ENCODE data around the gene RAD1. TPM values are rescaled to one million over a fixed set of nuclear protein-coding genes. Genes with fewer than 3 reads are reported as not detected.

RAD1 gene, protein sequence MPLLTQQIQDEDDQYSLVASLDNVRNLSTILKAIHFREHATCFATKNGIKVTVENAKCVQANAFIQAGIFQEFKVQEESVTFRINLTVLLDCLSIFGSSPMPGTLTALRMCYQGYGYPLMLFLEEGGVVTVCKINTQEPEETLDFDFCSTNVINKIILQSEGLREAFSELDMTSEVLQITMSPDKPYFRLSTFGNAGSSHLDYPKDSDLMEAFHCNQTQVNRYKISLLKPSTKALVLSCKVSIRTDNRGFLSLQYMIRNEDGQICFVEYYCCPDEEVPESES
- total RNA-seq: 10 to 100 TPM; 25.4 to 32.4 TPM
- total RNA-seq: 22.9 to 34.4 reads per million in 2 donors

DNA sequence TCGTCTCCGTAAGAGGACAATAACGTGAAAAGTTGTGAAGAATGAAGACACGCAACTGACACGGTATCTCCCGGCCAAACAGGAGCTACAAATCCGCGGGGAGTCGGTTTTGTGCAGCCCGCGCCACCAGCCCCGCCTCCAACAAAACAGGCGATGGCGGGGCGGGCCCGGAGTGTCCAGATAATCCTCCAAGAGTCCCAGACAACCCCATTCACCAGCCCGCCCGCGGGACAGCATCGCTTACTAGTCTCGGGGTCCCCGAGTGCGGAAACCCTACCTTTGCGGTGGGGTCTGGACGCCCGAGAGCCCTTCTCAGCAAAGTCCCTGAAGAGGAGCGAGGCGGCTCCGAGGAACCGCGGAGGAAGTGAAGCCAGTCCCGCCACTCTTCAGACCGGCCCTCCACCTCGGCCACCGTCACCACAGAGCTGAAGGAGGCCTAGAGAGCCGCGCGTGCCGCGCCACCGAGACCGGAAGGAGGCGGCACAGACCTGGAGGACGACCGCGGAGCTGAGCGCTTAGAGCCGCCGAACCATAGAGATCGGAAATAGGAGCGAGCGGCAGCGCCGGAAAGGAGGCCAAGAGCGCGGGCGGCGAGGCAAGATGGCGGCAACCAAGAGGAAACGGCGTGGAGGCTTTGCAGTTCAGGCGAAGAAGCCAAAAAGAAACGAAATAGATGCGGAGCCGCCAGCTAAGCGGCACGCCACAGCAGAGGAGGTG lies at the start of gene RAD1, which contains the start of gene BRIX1:
RAD1 (minus strand) TSS at position 366 of the 717 bp plus-strand sequence. CDS start 612 bp downstream, outside the sequence.
BRIX1 (plus strand) TSS at position 573 of the 717 bp plus-strand sequence; CDS start at position 601, 28 bp downstream.
- no peak within 1 kb of the TSS for H3K27ac Mint-ChIP-seq
- peaks cover 33% of the 10 kb centered on the region for H3K4me1 Mint-ChIP-seq

DNA sequence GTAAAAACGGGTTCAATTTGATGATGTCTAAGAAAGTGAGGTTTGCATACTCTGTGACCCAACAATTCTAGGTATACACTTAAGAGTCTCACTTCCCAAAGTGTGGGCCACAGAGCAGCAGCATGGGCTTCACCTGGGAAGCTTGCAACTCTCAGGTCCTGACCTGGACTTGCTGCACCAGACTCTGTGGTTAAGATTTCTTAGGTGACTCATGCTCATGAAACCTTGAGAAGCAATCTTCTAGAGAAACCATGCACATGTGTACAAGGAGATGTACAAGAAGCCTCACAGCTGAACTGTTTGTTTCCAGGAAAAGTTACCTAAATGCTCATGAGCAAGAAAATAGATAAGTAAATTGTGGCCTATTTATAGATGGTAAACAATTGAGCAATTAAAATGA lies 44.0 kb upstream of the RAD1 start:
- peak overlapping the region; percentile 62 for H3K27ac Mint-ChIP-seq
- no peak for DNase-seq
- H3K27me3 Mint-ChIP-seq: no peaks in the 10 kb centered on the region
- H3K4me1 Mint-ChIP-seq: peaks cover 5% of the 10 kb centered on the region
- H3K9me3 ChIP-seq (ENCODE audit: control insufficient read depth, low read length, poor library complexity, severe bottlenecking): no peaks in the 10 kb centered on the region
- no peak for ATAC-seq
- peaks cover 2% of the 10 kb centered on the region for H3K36me3 Mint-ChIP-seq (ENCODE audit: low read depth)
- no peak overlapping the region for H3K4me3 Mint-ChIP-seq

More for the DNA sequence above, at the start of gene RAD1, which contains the start of gene BRIX1:
- H3K9me3 ChIP-seq (ENCODE audit: control insufficient read depth, low read length, poor library complexity, severe bottlenecking): no peaks in the 10 kb centered on the region
- Mint-ChIP-seq H3K27me3 (no peaks in the 10 kb centered on the region), H3K36me3 (ENCODE audit: low read depth) (peaks cover 2% of the 10 kb centered on the region), H3K4me3 (no peak within 1 kb of the TSS)
- DNase-seq: peak; percentile 83 to 89 (median 86)
- peak; percentile 97 for ATAC-seq

DNA sequence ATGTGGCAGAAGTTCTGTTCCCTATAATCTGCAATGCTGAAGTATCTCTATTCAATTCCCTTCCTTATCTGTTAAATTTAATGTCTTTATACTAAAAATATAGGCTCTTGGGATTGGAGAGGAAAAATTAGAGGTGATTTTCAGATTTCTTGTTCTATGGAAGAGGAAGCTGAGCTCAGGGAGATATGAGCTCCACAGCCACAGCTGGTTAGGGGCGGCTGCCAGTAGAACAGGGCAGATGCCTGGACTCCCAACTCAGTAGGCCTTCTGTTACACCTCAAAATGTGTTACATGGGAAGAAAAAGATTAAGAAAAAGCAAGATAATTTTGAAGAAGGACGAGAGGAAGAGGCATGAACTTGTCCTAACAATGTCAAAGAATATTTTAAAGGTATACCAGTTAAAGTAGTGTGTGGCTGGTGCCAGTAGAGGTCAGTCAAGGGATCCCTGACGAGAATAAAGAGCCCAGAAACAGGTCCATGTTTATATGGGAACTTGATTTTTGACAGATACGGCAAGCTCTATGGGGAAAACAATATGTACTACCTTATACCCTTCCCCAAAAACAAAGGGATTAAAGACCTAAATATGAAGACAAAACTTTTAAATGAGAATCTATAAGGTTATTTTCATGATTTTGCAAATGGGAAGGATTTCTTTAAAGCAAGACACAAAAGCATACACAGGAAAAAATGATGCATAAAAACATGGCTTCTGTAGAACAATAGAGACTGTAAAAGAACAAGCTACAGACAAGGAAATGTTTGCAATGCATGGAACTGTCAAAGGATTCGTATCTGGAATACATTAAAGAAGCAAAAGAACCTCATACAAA lies 42.8 kb upstream of the RAD1 start:
- H3K36me3 Mint-ChIP-seq (ENCODE audit: low read depth): peaks cover 2% of the 10 kb centered on the region
- no peak overlapping the region for H3K27ac Mint-ChIP-seq
- ATAC-seq: peak; percentile 68

DNA sequence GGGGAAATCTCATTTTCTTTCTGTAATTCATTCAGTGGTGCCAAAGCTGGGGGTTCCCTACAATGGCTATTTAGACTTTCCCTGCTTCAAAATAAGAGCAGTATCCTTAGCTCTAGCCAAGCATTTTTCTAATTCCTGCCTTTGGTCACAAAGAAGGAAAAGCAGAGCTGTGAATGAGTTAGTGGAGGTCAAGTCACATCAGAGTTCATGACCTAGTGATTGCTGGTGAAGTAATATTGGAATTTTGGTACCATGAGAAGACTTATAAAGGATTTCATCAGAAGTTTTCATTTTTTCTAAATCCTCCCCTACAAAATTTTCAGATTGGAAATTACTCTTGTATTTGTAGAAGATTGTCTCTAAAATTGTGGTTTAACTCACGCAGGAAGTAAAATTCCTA lies 42.0 kb upstream of the RAD1 start:
- DNase-seq (no peak), ATAC-seq (no peak)
- no peak overlapping the region for H3K4me3 Mint-ChIP-seq
- peaks cover 5% of the 10 kb centered on the region for H3K4me1 Mint-ChIP-seq
- H3K9me3 ChIP-seq (ENCODE audit: control insufficient read depth, low read length, poor library complexity, severe bottlenecking): no peaks in the 10 kb centered on the region
- no peak overlapping the region for H3K27ac Mint-ChIP-seq
- no peaks in the 10 kb centered on the region for H3K27me3 Mint-ChIP-seq
- peaks cover 2% of the 10 kb centered on the region for H3K36me3 Mint-ChIP-seq (ENCODE audit: low read depth)

More for the DNA sequence above, 42.8 kb upstream of the RAD1 start:
- Mint-ChIP-seq H3K4me1 (peaks cover 5% of the 10 kb centered on the region), H3K4me3 (no peak overlapping the region), H3K27me3 (no peaks in the 10 kb centered on the region)
- no peaks in the 10 kb centered on the region for H3K9me3 ChIP-seq (ENCODE audit: control insufficient read depth, low read length, poor library complexity, severe bottlenecking)
- DNase-seq: no peak

DNA sequence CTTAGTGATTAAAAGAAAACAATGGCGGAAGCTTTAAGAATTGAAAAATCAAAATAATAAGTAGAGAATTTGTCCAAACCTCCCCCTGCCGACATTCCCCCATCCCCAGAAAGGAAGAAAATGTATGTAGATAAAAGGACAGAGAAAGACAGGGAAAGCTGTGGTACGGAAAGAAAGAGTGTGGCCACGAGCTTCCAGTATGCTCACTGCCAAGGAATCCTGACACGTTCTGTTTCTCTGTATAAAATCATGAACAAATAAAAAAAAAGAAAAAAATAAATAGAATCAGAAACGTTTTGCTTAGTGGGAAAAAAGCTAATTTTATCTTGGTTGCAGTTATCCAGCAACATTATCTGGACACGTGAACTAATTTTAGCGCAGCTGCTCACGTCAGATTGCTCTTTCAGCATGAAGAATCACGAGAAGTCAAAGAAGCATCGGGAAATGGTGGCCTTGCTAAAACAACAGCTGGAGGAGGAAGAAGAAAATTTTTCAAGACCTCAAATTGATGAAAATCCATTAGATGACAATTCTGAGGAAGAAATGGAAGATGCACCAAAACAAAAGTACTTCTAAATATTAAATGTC lies 29.2 kb upstream of the RAD1 start:
- H3K36me3 Mint-ChIP-seq (ENCODE audit: low read depth): peaks cover 14% of the 10 kb centered on the region
- H3K4me1 Mint-ChIP-seq: peaks cover 3% of the 10 kb centered on the region
- no peaks in the 10 kb centered on the region for H3K27me3 Mint-ChIP-seq
- H3K27ac Mint-ChIP-seq: no peak overlapping the region
- no peak overlapping the region for H3K4me3 Mint-ChIP-seq
- DNase-seq (no peak), ATAC-seq (no peak)
- no peaks in the 10 kb centered on the region for H3K9me3 ChIP-seq (ENCODE audit: control insufficient read depth, low read length, poor library complexity, severe bottlenecking)

DNA sequence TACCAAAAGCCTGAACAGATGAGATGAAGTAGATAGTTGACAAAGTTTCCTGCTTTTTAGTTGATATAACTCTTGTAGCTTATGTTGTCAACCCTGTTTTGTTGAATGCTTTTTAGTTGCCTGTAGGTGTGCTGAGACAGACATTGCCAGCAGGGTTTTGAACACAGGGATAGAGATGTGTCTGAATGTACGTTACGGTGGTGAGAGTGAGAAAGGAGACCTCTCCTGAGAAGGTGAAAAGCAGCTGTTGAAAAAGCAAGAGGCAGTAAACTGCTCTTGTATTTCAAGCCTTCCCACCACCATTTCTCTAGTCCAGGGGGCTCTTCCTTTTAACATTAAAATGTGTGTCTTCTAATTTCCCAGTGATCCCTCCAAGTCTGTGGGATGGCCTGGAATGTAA lies 28.7 kb upstream of the RAD1 start:
- Mint-ChIP-seq H3K36me3 (ENCODE audit: low read depth) (peaks cover 11% of the 10 kb centered on the region), H3K4me1 (no peaks in the 10 kb centered on the region), H3K27me3 (no peaks in the 10 kb centered on the region), H3K27ac (peak overlapping the region; percentile 61), H3K4me3 (no peak overlapping the region)
- no peak for ATAC-seq
- no peaks in the 10 kb centered on the region for H3K9me3 ChIP-seq (ENCODE audit: control insufficient read depth, low read length, poor library complexity, severe bottlenecking)
- DNase-seq: no peak

DNA sequence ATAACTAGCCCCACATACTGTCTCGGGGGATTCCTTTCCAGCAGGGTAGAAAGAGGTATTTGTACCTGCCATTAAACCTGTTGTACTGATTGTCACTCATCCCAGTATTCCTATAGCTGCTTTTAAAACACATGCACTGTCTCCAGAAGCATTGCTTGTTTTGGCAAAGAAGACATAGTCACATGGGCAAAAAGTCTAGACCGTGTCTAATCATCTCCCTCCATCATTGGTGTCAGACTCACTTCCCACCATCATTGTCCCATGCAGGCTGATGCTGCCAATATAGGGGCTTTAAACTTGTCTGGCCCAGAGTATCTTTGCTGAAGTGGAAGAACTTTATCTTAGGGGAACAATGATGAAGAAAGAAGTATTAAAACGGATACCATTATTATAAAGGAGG lies 26.6 kb upstream of the RAD1 start:
- ATAC-seq (no peak), DNase-seq (no peak)
- no peak overlapping the region for H3K27ac Mint-ChIP-seq
- H3K9me3 ChIP-seq (ENCODE audit: control insufficient read depth, low read length, poor library complexity, severe bottlenecking): no peaks in the 10 kb centered on the region
- H3K4me3 Mint-ChIP-seq: no peak overlapping the region
- peaks cover 3% of the 10 kb centered on the region for H3K4me1 Mint-ChIP-seq
- H3K27me3 Mint-ChIP-seq: no peaks in the 10 kb centered on the region
- H3K36me3 Mint-ChIP-seq (ENCODE audit: low read depth): peaks cover 13% of the 10 kb centered on the region

DNA sequence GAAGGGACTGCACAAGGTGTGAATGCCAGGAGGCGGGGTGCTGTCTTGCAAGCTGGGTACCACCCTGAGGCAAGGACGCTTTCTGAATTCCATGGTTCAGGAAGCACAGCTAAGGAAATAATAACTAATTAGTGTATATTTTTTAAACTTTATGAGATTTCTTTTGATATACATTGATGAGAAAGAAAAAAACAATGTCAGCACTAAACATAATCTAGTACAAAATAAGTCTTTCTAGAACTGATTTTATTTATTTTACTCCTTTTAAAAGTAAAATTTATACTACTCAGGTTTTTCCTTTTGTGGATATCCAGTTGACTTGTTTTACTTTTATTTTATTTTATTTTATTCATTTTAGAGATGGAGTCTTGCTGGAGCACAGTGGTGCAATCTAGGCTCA lies 17.6 kb upstream of the RAD1 start:
- Mint-ChIP-seq H3K27ac (no peak overlapping the region), H3K4me3 (no peak overlapping the region), H3K36me3 (ENCODE audit: low read depth) (peaks cover 3% of the 10 kb centered on the region), H3K4me1 (peaks cover 30% of the 10 kb centered on the region), H3K27me3 (no peaks in the 10 kb centered on the region)
- H3K9me3 ChIP-seq (ENCODE audit: control insufficient read depth, low read length, poor library complexity, severe bottlenecking): no peaks in the 10 kb centered on the region
- DNase-seq (no peak), ATAC-seq (no peak)

DNA sequence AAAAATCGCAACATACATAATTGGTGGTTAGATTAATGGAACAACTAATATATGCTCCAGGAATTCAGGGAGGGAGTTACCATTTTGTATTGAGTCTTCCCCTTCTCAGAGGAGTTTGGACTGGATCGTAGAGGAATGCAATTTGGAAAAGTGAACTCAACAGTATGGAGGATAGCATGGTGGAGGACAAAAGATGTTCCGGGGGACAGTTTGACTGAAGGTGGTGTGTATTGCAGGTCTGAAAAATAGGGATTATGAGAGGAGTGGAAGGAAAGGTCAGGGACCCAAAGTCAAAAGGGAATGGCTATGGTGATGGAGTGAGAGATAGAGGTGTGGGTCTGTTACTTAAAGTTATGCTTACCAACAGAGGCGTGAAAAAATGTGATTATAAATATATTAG lies 15.6 kb upstream of the RAD1 start:
- Mint-ChIP-seq H3K4me1 (peaks cover 30% of the 10 kb centered on the region), H3K27me3 (no peaks in the 10 kb centered on the region), H3K36me3 (ENCODE audit: low read depth) (no peaks in the 10 kb centered on the region), H3K27ac (peak overlapping the region; percentile 91), H3K4me3 (peak overlapping the region; percentile 97)
- DNase-seq (no peak), ATAC-seq (no peak)
- H3K9me3 ChIP-seq (ENCODE audit: control insufficient read depth, low read length, poor library complexity, severe bottlenecking): no peaks in the 10 kb centered on the region

DNA sequence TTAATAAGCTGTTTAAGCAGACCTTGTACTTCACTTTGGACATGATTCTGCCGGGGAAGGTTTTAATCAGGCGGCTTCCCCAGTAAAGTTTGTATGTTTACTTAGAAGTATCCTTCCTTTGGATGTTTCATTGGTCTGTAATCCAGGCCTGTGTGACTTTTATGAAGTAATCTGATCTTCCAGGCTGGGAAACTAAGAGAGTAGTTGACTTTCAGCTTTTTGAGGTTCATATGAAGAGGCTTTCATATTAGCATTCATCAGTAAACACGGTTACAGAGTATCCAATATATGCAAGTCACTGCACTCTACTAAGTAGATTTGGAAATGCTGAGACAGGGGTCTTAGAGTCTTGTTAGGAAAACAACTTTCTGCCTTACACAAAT lies 15.1 kb upstream of the RAD1 start:
- ATAC-seq: no peak
- H3K27me3 Mint-ChIP-seq: no peaks in the 10 kb centered on the region
- peaks cover 30% of the 10 kb centered on the region for H3K4me1 Mint-ChIP-seq
- DNase-seq: no peak
- H3K36me3 Mint-ChIP-seq (ENCODE audit: low read depth): no peaks in the 10 kb centered on the region
- H3K9me3 ChIP-seq (ENCODE audit: control insufficient read depth, low read length, poor library complexity, severe bottlenecking): no peaks in the 10 kb centered on the region
- H3K27ac Mint-ChIP-seq: peak overlapping the region; percentile 91
- peak overlapping the region; percentile 97 for H3K4me3 Mint-ChIP-seq

DNA sequence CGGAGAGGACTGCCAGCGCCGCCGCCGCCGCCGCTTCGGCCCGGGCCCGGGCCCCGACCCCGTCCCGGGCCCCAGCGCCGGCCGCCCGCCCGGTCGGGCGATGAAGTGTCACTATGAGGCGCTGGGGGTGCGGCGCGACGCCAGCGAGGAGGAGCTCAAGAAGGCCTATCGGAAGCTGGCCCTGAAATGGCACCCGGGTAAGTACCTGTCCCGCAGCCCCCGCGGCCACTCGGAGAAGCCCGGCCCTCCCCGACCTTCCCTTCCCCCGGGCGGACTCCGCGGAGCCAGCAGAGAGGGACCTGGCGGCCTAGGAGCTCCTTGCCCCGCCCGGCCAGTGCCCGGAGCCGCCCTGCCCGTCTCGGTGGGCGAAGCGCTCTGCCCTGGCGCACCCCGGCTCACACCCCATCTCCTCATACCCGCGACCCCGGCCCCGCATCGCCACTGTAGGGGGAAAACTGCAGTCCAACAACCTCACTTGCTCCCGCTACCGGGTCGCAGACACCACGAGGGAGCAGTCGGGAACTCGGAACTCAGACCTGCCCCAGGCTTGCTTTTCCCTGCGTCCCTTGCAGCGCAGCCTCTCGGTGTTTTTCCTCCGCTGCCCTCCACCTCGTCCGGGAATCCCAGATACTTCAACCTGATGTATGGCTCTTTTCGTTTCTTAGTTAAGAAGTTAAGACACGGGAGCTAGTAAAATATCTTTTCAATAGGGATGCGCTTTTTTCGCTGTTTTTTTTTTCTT lies 14.6 kb upstream of the RAD1 start:
- H3K4me1 Mint-ChIP-seq: peaks cover 29% of the 10 kb centered on the region

DNA sequence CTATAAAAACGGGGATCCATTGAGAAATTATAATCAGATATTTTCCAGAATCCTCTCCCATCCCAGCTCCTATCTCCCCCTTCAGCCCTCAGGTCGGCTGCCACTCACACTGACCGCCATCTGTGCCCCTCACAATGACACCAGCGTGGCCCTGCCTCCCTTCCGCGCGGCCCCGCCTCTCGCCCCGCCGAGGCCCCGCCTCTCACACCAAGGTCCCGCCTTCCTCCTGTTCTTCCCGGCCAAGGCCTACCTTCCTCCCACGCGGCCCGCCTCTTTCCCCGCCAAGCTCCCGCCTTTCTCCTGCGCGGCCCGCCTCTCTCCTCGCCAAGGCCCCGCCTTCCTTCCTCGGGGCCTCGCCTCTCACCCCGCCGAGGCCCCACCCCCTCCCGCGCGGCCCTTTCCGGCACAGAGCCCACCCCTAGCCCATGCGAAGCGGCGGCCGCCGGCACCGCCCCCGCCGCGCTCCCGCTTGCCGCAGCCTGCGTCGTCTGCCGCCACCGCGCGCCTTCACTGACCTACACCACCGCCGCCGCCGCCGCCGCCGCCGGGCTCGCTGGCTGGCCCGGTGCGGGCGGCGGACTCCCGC lies 13.9 kb upstream of the RAD1 start, which contains the start of gene DNAJC21:
DNAJC21 (plus strand) TSS at position 426 of the 586 bp plus-strand sequence. CDS start 261 bp downstream, outside the sequence.
- Mint-ChIP-seq H3K27me3 (no peaks in the 10 kb centered on the region), H3K36me3 (ENCODE audit: low read depth) (peaks cover 2% of the 10 kb centered on the region), H3K4me3 (peak within 1 kb of the TSS; percentile 97), H3K4me1 (peaks cover 27% of the 10 kb centered on the region), H3K27ac (peak within 1 kb of the TSS; percentile 91)
- no peaks in the 10 kb centered on the region for H3K9me3 ChIP-seq (ENCODE audit: control insufficient read depth, low read length, poor library complexity, severe bottlenecking)
- peak; percentile 96 to 98 (median 97) for DNase-seq
- ATAC-seq: peak; percentile 92

More for the DNA sequence above, 14.6 kb upstream of the RAD1 start:
- peak; percentile 62 to 77 (median 68) for DNase-seq
- no peaks in the 10 kb centered on the region for H3K27me3 Mint-ChIP-seq
- H3K27ac Mint-ChIP-seq: peak overlapping the region; percentile 91
- H3K4me3 Mint-ChIP-seq: peak overlapping the region; percentile 97
- peaks cover 2% of the 10 kb centered on the region for H3K36me3 Mint-ChIP-seq (ENCODE audit: low read depth)
- H3K9me3 ChIP-seq (ENCODE audit: control insufficient read depth, low read length, poor library complexity, severe bottlenecking): no peaks in the 10 kb centered on the region
- ATAC-seq: peak; percentile 74
